ENCODE data around the gene ST6GAL2.

Gene ST6GAL2, protein sequence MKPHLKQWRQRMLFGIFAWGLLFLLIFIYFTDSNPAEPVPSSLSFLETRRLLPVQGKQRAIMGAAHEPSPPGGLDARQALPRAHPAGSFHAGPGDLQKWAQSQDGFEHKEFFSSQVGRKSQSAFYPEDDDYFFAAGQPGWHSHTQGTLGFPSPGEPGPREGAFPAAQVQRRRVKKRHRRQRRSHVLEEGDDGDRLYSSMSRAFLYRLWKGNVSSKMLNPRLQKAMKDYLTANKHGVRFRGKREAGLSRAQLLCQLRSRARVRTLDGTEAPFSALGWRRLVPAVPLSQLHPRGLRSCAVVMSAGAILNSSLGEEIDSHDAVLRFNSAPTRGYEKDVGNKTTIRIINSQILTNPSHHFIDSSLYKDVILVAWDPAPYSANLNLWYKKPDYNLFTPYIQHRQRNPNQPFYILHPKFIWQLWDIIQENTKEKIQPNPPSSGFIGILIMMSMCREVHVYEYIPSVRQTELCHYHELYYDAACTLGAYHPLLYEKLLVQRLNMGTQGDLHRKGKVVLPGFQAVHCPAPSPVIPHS

DNA sequence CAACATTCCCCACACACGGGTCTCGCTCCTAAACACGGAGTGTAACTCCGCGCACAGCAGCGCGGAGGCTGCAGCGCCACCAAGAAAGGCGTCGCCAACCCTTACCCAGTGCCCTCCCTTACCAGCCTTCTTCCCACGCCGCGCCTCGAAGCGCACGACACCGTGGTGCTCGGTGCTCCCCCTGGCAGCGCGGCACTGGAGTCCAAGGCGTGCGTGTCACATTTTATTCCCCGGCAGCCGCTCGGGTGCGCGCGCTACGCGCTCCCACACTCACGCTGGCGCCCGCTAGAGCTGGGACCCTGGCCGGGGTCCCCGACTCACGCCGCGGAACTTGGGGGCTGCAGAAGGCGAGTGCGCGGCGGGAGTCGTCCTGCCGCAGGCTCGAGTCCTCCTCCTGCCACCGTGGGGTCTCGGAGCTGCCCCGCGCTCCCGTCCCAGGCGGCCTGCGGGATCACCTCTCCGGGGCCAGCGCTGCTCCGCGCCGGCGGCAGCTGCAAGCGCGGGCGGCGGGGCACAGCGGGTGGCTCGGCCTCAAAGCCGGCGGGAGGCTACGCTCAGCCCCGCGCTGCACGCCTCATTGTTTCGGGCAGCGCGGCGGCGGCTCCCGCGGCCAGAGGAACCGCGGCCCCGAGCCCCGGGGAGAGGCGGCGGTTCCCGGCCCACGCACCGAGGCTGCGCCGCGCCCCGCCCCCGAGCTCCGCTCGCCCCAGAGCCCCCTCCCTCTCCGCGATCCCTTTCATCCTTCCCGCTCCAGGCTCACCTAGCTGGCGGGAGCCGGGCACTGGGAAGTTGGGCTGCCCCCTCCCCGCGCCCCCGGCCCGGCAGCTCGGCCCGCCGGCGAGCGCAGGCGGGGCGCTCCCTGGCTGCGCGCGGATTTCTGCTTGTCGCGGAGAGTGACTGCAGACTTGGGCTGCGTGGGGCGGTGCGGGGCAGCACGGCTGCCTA is at the start of gene ST6GAL2:
Gene ST6GAL2, minus strand, starts transcription at position 197 of the 945 bp plus-strand sequence. CDS start 42,190 bp downstream, outside the sequence.
- H3K4me3 ChIP-seq (ENCODE audit: low read depth, low read length), result no peak within 1 kb of the TSS
- TF ChIP-seq, protein P1, sequence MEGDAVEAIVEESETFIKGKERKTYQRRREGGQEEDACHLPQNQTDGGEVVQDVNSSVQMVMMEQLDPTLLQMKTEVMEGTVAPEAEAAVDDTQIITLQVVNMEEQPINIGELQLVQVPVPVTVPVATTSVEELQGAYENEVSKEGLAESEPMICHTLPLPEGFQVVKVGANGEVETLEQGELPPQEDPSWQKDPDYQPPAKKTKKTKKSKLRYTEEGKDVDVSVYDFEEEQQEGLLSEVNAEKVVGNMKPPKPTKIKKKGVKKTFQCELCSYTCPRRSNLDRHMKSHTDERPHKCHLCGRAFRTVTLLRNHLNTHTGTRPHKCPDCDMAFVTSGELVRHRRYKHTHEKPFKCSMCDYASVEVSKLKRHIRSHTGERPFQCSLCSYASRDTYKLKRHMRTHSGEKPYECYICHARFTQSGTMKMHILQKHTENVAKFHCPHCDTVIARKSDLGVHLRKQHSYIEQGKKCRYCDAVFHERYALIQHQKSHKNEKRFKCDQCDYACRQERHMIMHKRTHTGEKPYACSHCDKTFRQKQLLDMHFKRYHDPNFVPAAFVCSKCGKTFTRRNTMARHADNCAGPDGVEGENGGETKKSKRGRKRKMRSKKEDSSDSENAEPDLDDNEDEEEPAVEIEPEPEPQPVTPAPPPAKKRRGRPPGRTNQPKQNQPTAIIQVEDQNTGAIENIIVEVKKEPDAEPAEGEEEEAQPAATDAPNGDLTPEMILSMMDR (IDR thresholded peaks at IDR 0.05; ENCODE audit: borderline replicate concordance, insufficient read depth, low read depth, low read length), result no peak

DNA sequence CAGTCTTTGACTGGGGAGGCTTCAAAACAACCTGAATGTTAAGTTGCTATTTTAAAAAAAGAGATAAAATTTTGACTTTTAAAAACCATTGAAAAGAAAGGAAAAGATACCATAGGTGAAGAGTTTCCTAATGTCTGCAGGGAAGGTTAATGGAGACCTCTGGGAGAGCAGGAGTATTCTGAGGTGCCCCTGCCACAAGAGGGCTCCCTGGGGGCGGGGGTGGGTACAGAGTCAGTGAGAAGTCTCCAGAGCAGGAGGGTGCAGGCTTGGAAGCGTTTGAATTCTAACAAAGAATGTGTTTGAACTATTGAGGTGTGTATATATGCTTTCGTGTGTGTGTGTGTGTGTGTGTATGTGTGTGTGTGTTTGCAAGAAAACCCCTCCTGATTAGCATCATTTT is 46.7 kb upstream of the ST6GAL2 start:
- TF ChIP-seq, protein P1 (IDR thresholded peaks at IDR 0.05; ENCODE audit: borderline replicate concordance, insufficient read depth, low read depth, low read length), result no peak
- no peak overlapping the region for H3K4me3 ChIP-seq (ENCODE audit: low read depth, low read length)

DNA sequence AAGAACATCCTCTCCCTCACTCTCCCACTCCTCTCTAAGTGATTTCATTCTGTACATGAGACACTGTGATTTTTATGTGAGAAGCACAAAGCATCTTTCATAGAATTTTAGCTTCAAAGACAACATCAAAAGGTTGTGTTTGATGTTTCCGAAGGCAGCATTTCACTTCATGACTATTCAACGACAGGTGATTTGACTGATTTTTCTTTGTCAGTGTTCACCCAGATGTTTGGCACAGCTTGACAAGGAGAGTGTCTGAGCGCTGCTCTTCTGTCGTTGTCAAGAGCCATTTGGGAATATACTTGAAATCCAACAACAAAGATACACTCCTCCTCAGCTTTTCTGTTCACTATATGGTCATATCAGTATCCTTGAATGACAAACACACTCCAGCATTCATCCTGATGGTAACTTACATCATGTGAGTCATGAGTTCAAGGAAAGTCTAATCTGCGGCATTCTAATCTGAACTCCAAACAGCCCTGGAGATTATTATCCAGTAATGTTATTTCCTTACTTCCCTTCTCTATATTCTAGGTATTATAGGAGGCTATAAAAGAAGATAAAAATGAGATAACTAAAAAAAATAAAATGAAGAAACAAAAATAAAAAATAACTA is 45.9 kb upstream of the ST6GAL2 start:
- TF ChIP-seq, protein P1 (IDR thresholded peaks at IDR 0.05; ENCODE audit: borderline replicate concordance, insufficient read depth, low read depth, low read length), result no peak
- no peak overlapping the region for H3K4me3 ChIP-seq (ENCODE audit: low read depth, low read length)

DNA sequence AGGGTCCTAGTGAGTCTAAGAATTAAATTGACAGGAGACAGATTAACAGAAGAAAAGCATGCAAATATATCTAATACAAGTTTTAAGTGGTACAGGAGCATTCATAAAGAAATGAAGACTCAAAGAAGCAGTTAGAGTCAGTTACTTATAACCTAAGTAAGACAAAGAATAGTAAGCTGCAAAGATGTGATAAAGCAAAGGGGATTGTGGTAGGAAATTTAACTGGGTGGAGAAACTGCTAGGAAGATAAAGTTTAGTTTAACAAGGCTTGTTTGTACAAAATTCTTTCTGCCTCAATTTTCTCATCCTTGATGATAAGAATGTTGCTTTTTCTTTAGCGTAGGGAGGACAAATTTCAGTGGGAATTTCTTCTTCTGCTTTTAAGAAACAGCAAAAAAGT is 35.5 kb upstream of the ST6GAL2 start:
- no peak overlapping the region for H3K4me3 ChIP-seq (ENCODE audit: low read depth, low read length)
- TF ChIP-seq, protein P1 (IDR thresholded peaks at IDR 0.05; ENCODE audit: borderline replicate concordance, insufficient read depth, low read depth, low read length), result no peak

DNA sequence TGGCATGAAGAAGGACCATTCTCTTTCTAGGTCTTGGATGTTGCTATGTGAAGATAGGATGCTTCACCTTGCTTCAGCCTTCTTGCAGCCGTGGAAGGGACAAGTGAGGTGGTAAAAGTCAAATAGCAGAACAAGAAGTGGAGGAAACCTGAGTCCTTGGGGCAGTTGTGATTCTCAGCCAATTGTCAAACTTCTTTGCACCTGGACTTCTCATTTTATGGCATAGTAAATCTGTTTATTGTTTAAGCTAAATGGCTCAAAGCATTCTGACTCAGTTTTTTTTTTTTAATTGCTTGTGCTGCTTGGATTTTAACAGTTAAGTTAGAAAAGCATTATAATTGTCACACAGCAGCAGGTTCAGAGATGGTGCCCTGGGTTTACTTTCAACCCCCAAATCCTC is 33.0 kb upstream of the ST6GAL2 start:
- TF ChIP-seq, protein P1 (IDR thresholded peaks at IDR 0.05; ENCODE audit: borderline replicate concordance, insufficient read depth, low read depth, low read length), result no peak
- no peak overlapping the region for H3K4me3 ChIP-seq (ENCODE audit: low read depth, low read length)

DNA sequence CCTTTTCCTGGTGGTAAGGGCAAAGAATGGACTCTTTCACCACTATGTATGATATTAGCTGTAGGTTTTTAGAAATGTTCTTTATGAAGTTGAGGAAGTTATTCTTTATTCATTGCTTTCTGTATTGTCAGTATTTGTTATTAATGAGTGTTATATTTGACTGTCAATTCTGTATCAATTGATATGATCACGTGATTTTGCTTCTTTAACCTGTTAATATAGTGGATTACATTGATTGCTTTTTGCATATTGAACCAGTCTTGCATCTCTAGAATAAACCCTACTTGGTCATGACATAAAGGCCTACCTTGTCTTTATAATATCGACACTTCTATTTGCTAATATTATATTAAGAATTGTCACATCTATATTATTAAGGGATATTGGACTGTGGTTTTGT is 18.3 kb upstream of the ST6GAL2 start:
- TF ChIP-seq, protein P1 (IDR thresholded peaks at IDR 0.05; ENCODE audit: borderline replicate concordance, insufficient read depth, low read depth, low read length), result no peak
- H3K4me3 ChIP-seq (ENCODE audit: low read depth, low read length), result no peak overlapping the region

Measured in GM12875 (cell line).